ENCODE measurements around the gene ANKRD6. TPM values are rescaled to one million over a fixed set of nuclear protein-coding genes. Genes with fewer than 3 reads are reported as not detected.

The ANKRD6 gene
- total RNA-seq, 1 experiment from 2014 or later, result 25.4 TPM

DNA sequence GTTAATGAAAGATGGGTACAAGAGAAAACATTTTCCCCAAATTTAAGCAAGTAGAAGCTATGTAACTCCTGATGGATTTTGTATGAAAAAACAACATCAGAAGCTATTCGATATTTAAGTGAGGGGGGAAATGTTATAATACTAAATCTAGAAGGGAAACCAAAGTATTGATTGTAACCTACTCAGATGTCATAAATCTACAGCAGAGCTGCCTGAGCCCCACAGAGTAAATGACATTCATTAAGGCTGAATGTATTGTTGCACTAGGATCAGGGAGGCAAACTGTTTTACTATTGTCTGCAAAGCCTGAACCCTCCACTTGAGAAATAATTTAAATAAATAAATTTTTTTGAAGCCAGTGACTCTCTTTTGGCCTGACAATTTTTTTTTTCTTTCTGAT, 19.3 kb downstream of the ANKRD6 start:
- Histone ChIP-seq H3K36me3 (ENCODE audit: insufficient read depth, low read length, poor library complexity, severe bottlenecking) (no peaks in the 10 kb centered on the region), H3K27ac (ENCODE audit: low read depth, low read length, poor library complexity, severe bottlenecking) (no peak overlapping the region), H3K27me3 (replicated peaks; ENCODE audit: insufficient read depth, low read depth, low read length, poor library complexity) (no peaks in the 10 kb centered on the region), H3K9me3 (ENCODE audit: low read depth, low read length, poor library complexity, severe bottlenecking) (no peaks in the 10 kb centered on the region), H3K4me1 (ENCODE audit: insufficient read depth, low read length, poor library complexity, severe bottlenecking) (no peaks in the 10 kb centered on the region), H3K4me3 (ENCODE audit: low read depth, low read length, poor library complexity, severe bottlenecking) (no peak overlapping the region)
- ChIA-PET POLR2A (ENCODE audit: low non-redundant PET) (no interaction called here), CTCF (interaction anchor here (0.7 kb wide), 1 partner anchor 11 kb away, joined by 4 read pairs; no protein-coding TSS in a partner anchor)
- no TSS peak for BruUV-seq (replicated peaks)
- no peak for DNase-seq (ENCODE audit: low spot score)
- intact Hi-C loops (cut with micrococcal nuclease; ENCODE audit: unreplicated experiment), result no loop called here
- TF ChIP-seq EZH2 (IDR thresholded peaks at IDR 0.05; ENCODE audit: borderline replicate concordance, low read depth, low read length, poor library complexity, severe bottlenecking), result no peak
- TF ChIP-seq, protein P1, sequence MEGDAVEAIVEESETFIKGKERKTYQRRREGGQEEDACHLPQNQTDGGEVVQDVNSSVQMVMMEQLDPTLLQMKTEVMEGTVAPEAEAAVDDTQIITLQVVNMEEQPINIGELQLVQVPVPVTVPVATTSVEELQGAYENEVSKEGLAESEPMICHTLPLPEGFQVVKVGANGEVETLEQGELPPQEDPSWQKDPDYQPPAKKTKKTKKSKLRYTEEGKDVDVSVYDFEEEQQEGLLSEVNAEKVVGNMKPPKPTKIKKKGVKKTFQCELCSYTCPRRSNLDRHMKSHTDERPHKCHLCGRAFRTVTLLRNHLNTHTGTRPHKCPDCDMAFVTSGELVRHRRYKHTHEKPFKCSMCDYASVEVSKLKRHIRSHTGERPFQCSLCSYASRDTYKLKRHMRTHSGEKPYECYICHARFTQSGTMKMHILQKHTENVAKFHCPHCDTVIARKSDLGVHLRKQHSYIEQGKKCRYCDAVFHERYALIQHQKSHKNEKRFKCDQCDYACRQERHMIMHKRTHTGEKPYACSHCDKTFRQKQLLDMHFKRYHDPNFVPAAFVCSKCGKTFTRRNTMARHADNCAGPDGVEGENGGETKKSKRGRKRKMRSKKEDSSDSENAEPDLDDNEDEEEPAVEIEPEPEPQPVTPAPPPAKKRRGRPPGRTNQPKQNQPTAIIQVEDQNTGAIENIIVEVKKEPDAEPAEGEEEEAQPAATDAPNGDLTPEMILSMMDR (conservative IDR thresholded peaks at IDR 0.05; ENCODE audit: low read depth, low read length), result no peak

DNA sequence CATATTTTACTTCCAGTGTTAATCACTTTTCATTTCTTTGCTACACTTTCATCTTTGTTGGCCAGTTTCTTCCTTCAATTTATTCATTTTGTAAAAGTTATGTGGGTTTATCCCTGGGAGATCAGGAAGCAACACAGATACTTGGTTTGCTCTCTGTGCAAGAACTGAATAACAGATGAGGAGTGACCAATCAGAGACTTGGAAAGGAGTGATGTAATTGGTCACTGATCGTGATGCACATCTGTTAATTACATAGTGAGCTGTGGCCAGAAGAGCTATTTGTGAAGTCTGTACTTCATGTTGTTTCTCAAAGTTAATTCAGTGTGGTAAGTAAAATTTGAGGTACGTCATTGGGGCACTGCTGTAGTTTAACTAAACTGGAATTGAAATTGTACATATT, 21.3 kb downstream of the ANKRD6 start:
- no TSS peak for BruUV-seq (replicated peaks)
- Histone ChIP-seq H3K4me1 (ENCODE audit: insufficient read depth, low read length, poor library complexity, severe bottlenecking) (no peaks in the 10 kb centered on the region), H3K36me3 (ENCODE audit: insufficient read depth, low read length, poor library complexity, severe bottlenecking) (no peaks in the 10 kb centered on the region), H3K27ac (ENCODE audit: low read depth, low read length, poor library complexity, severe bottlenecking) (no peak overlapping the region), H3K4me3 (ENCODE audit: low read depth, low read length, poor library complexity, severe bottlenecking) (no peak overlapping the region), H3K9me3 (ENCODE audit: low read depth, low read length, poor library complexity, severe bottlenecking) (no peaks in the 10 kb centered on the region), H3K27me3 (replicated peaks; ENCODE audit: insufficient read depth, low read depth, low read length, poor library complexity) (no peaks in the 10 kb centered on the region)
- DNase-seq (ENCODE audit: low spot score), result no peak
- ChIA-PET POLR2A (ENCODE audit: low non-redundant PET) (no interaction called here), CTCF (no interaction called here)
- intact Hi-C loops (cut with micrococcal nuclease; ENCODE audit: unreplicated experiment), result no loop called here
- TF ChIP-seq, protein P1 (conservative IDR thresholded peaks at IDR 0.05; ENCODE audit: low read depth, low read length), result no peak
- TF ChIP-seq EZH2 (IDR thresholded peaks at IDR 0.05; ENCODE audit: borderline replicate concordance, low read depth, low read length, poor library complexity, severe bottlenecking), result no peak

DNA sequence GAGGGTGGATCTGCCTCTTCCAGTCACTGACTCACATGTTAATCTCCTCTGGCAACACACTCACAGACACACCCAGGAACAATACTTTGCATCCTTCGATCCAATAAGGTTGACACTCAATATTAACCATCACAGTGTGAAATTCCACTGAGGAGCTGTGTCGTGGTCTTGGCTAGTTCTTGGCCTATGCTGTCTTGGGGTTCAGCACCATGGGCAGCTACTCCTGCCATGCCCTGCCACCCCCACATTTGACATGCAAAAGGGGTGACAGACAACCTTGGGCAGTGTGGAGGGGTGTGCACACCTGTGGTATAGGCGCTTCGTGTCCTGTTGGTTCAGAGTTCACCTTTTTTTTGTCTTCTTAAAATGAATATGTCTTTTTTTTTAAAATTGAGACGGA, 25.8 kb downstream of the ANKRD6 start:
- Histone ChIP-seq H3K4me3 (ENCODE audit: low read depth, low read length, poor library complexity, severe bottlenecking) (no peak overlapping the region), H3K27ac (ENCODE audit: low read depth, low read length, poor library complexity, severe bottlenecking) (no peak overlapping the region), H3K27me3 (replicated peaks; ENCODE audit: insufficient read depth, low read depth, low read length, poor library complexity) (no peaks in the 10 kb centered on the region), H3K4me1 (ENCODE audit: insufficient read depth, low read length, poor library complexity, severe bottlenecking) (peaks cover 7% of the 10 kb centered on the region), H3K9me3 (ENCODE audit: low read depth, low read length, poor library complexity, severe bottlenecking) (no peaks in the 10 kb centered on the region), H3K36me3 (ENCODE audit: insufficient read depth, low read length, poor library complexity, severe bottlenecking) (no peaks in the 10 kb centered on the region)
- DNase-seq (ENCODE audit: low spot score), result no peak
- ChIA-PET CTCF (no interaction called here), POLR2A (ENCODE audit: low non-redundant PET) (no interaction called here)
- intact Hi-C loops (cut with micrococcal nuclease; ENCODE audit: unreplicated experiment), result no loop called here
- no TSS peak for BruUV-seq (replicated peaks)
- TF ChIP-seq, protein P1 (conservative IDR thresholded peaks at IDR 0.05; ENCODE audit: low read depth, low read length), result no peak
- TF ChIP-seq EZH2 (IDR thresholded peaks at IDR 0.05; ENCODE audit: borderline replicate concordance, low read depth, low read length, poor library complexity, severe bottlenecking), result no peak

All from A673 (cell line).